A673 (cell line): ENCODE measurements around the gene GBF1. TPM values are rescaled to one million over a fixed set of nuclear protein-coding genes. Genes with fewer than 3 reads are reported as not detected.
A peak's percentile ranks its signal among the peaks of the same experiment; 100 is the strongest.

Source experiments
- BruUV-seq: library from RNA; stranded (reverse); fragments of 400-500 nt; replicated peaks from 2 replicates; lab custom pipeline; 2021; lab: Mats Ljungman, UMichigan
- CTCF ChIA-PET: fragments of 300-600 bp; sonication (Branson Sonifier 250); formaldehyde crosslinking; loops from one replicate; lab custom pipeline; 2022; ENCODE audit warnings: antibody characterized with exemption; lab: Charles Lee
- POLR2A ChIA-PET: fragments of 300-600 bp; sonication (Branson Sonifier 250); formaldehyde crosslinking; loops from one replicate; lab custom pipeline; 2022; ENCODE audit warnings: antibody characterized with exemption; ENCODE audit not compliant: low non-redundant PET; lab: Charles Lee
- DNase-seq: peaks from one replicate; pipeline ENCODE4 v3.0.0-alpha.2; 2015; ENCODE audit warnings: low spot score
- H3K27ac ChIP-seq: fragments of 200-600 bp; sonication (generic); 2 replicates; pipeline ENCODE4 v1.5.1; 2016; ENCODE audit warnings: mixed run types, low read depth, mild to moderate bottlenecking, mixed read lengths, antibody characterized with exemption, low read length; ENCODE audit not compliant: poor library complexity, severe bottlenecking
- H3K27me3 ChIP-seq: fragments of 200-600 bp; sonication (generic); replicated peaks from 2 replicates; pipeline ENCODE4 v1.6.1; 2017; ENCODE audit warnings: mixed run types, low read depth, mild to moderate bottlenecking, mixed read lengths, antibody characterized with exemption, low read length; ENCODE audit not compliant: insufficient read depth, poor library complexity
- H3K36me3 ChIP-seq: fragments of 200-600 bp; sonication (generic); 2 replicates; pipeline ENCODE4 v1.6.1; 2016; ENCODE audit warnings: mixed run types, mild to moderate bottlenecking, mixed read lengths, antibody characterized with exemption, low read length; ENCODE audit not compliant: insufficient read depth, poor library complexity, severe bottlenecking
- H3K4me1 ChIP-seq: fragments of 200-600 bp; sonication (generic); 2 replicates; pipeline ENCODE4 v1.6.1; 2017; ENCODE audit warnings: mixed run types, mild to moderate bottlenecking, mixed read lengths, antibody characterized with exemption, low read length; ENCODE audit not compliant: insufficient read depth, poor library complexity, severe bottlenecking
- H3K4me3 ChIP-seq: fragments of 200-600 bp; sonication (generic); 2 replicates; pipeline ENCODE4 v1.5.1; 2016; ENCODE audit warnings: low read depth, mixed run types, mild to moderate bottlenecking, mixed read lengths, low read length; ENCODE audit not compliant: poor library complexity, severe bottlenecking
- H3K9me3 ChIP-seq: fragments of 200-600 bp; sonication (generic); 2 replicates; pipeline ENCODE4 v1.6.1; 2016; ENCODE audit warnings: mixed run types, low read depth, mild to moderate bottlenecking, mixed read lengths, antibody characterized with exemption, low read length; ENCODE audit not compliant: poor library complexity, severe bottlenecking
- CTCF ChIP-seq: fragments of 300-800, 200-600 bp; sonication (generic); conservative IDR thresholded peaks from 2 replicates; pipeline ENCODE4 v1.5.1; 2017; ENCODE audit warnings: low read depth, mild to moderate bottlenecking, antibody characterized with exemption, low read length, moderate library complexity, mixed read lengths
- EZH2 ChIP-seq: fragments of 200-600 bp; sonication (generic); IDR thresholded peaks from 2 replicates; pipeline ENCODE4 v1.6.1; 2017; ENCODE audit warnings: borderline replicate concordance, low read depth, mild to moderate bottlenecking, mixed read lengths, antibody characterized with exemption, low read length; ENCODE audit not compliant: poor library complexity, severe bottlenecking
- intact Hi-C: fragments of 100-400 bp; cut with micrococcal nuclease; formaldehyde crosslinking; loops from one replicate; pipeline ENCODE4 v1.10.0; 2022; ENCODE audit not compliant: unreplicated experiment
- total RNA-seq: library from RNA; stranded (reverse); gene quantifications from 2 replicates; pipeline ENCODE4 v1.2.3, GENCODE V29; 2021

Gene GBF1
- total RNA-seq, 1 experiment from 2014 or later: 50.0 TPM

- DNase-seq: peak; percentile 89
- peak; percentile 97 for TF ChIP-seq CTCF
- no peak for TF ChIP-seq EZH2
- Histone ChIP-seq H3K4me3 (peak overlapping the region; percentile 65), H3K27me3 (no peaks in the 10 kb centered on the region), H3K4me1 (peaks cover 9% of the 10 kb centered on the region), H3K36me3 (no peaks in the 10 kb centered on the region), H3K9me3 (no peaks in the 10 kb centered on the region), H3K27ac (peak overlapping the region; percentile 86)
- CTCF ChIA-PET: interaction anchor here (0.6 to 1.7 kb wide), 10 partner anchors 10 to 184 kb away, joined by 3 to 7 read pairs (median 4); partner anchors contain the start of gene ELOVL3
- POLR2A ChIA-PET: interaction anchor here (0.6 kb wide), 1 partner anchor 41 kb away, joined by 3 read pairs; no protein-coding TSS in a partner anchor
- BruUV-seq: no TSS peak
- intact Hi-C loops: loop anchor here (5.0 to 10.0 kb wide), 3 partner anchors 167 to 245 kb away; partner anchors contain the start of gene TRIM8
These were observed 154.1 kb downstream of the GBF1 start for GRCh38 chr10:102399217-102400021.

GRCh38 chr10:102400076-102400475 lies 154.7 kb downstream of the GBF1 start:
- ChIA-PET CTCF (interaction anchor here (0.6 to 1.7 kb wide), 4 partner anchors 10 to 182 kb away, joined by 3 to 6 read pairs (median 4); no protein-coding TSS in a partner anchor), POLR2A (interaction anchor here (0.6 kb wide), 1 partner anchor 41 kb away, joined by 3 read pairs; no protein-coding TSS in a partner anchor)
- Histone ChIP-seq H3K36me3 (no peaks in the 10 kb centered on the region), H3K9me3 (no peaks in the 10 kb centered on the region), H3K4me1 (peaks cover 9% of the 10 kb centered on the region), H3K4me3 (peak overlapping the region; percentile 65), H3K27ac (no peak overlapping the region), H3K27me3 (no peaks in the 10 kb centered on the region)
- intact Hi-C loops: no loop called here
- no peak for DNase-seq
- BruUV-seq: no TSS peak
- TF ChIP-seq CTCF (no peak), EZH2 (no peak)

- Histone ChIP-seq H3K27me3 (no peaks in the 10 kb centered on the region), H3K9me3 (no peaks in the 10 kb centered on the region), H3K4me3 (no peak overlapping the region), H3K27ac (no peak overlapping the region), H3K36me3 (no peaks in the 10 kb centered on the region), H3K4me1 (peaks cover 9% of the 10 kb centered on the region)
- intact Hi-C loops: no loop called here
- CTCF ChIA-PET: interaction anchor here (1.0 to 1.7 kb wide), 2 partner anchors 9 to 171 kb away, joined by 3 read pairs; no protein-coding TSS in a partner anchor
- no peak for DNase-seq
- no peak for TF ChIP-seq EZH2
- no peak for TF ChIP-seq CTCF
- no TSS peak for BruUV-seq
- POLR2A ChIA-PET: no interaction called here
These were observed 155.4 kb downstream of the GBF1 start for GRCh38 chr10:102400598-102401341.
